Neural cell (in vitro differentiated cells): ENCODE measurements around the gene GAPDH. TPM values are rescaled to one million over a fixed set of nuclear protein-coding genes. Genes with fewer than 3 reads are reported as not detected.

Experiments
- H2AFZ ChIP-seq: fragments of 200-600, 300-800 bp; sonication (generic), shearing (Covaris generic); 2 replicates; pipeline ENCODE4 v1.6.0; 2014; ENCODE audit warnings: low read depth, mild to moderate bottlenecking, antibody characterized with exemption, low read length, moderate library complexity
- H3F3A ChIP-seq: fragments of 200-600 bp; shearing (Covaris generic); 2 replicates; pipeline ENCODE4 v1.6.1; 2016; ENCODE audit warnings: mild to moderate bottlenecking, moderate library complexity, mixed read lengths, antibody characterized with exemption, low read length; ENCODE audit not compliant: insufficient read depth, poor library complexity, severe bottlenecking
- H3K27ac ChIP-seq: fragments of 200-600, 300-800 bp; sonication (generic), shearing (Covaris generic); 2 replicates; pipeline ENCODE4 v1.5.1; 2014; ENCODE audit warnings: mild to moderate bottlenecking, low read length, moderate library complexity
- H3K27me3 ChIP-seq: fragments of 300-800, 200-600 bp; sonication (generic), shearing (Covaris generic); 2 replicates; pipeline ENCODE4 v1.6.0; 2014; ENCODE audit warnings: mild to moderate bottlenecking, low read depth, low read length, moderate library complexity; ENCODE audit not compliant: insufficient read depth
- H3K36me3 ChIP-seq: fragments of 300-800, 200-600 bp; sonication (generic), shearing (Covaris generic); 2 replicates; pipeline ENCODE4 v1.5.1; 2014; ENCODE audit warnings: mild to moderate bottlenecking, antibody characterized with exemption, low read length, moderate library complexity; ENCODE audit not compliant: insufficient read depth
- H3K4me2 ChIP-seq: fragments of 300-800, 200-600 bp; sonication (generic), shearing (Covaris generic); 2 replicates; pipeline ENCODE4 v1.6.0; 2014; ENCODE audit warnings: mild to moderate bottlenecking, low read length
- H3K4me3 ChIP-seq: fragments of 300-800, 200-600 bp; sonication (generic), shearing (Covaris generic); 2 replicates; pipeline ENCODE4 v1.5.1; 2014; ENCODE audit warnings: mild to moderate bottlenecking, low read length, moderate library complexity
- H3K79me2 ChIP-seq: fragments of 200-600 bp; shearing (Covaris generic); replicated peaks from 2 replicates; pipeline ENCODE4 v1.6.0; 2014; ENCODE audit warnings: mild to moderate bottlenecking, low read length, moderate library complexity; ENCODE audit not compliant: insufficient read depth
- H3K9ac ChIP-seq: fragments of 300-800, 200-600 bp; sonication (generic), shearing (Covaris generic); 2 replicates; pipeline ENCODE4 v1.6.1; 2016; ENCODE audit warnings: mild to moderate bottlenecking, low read length, mixed read lengths
- H3K9me2 ChIP-seq: fragments of 200-600 bp; shearing (Covaris generic); 2 replicates; pipeline ENCODE4 v1.6.1; 2016; ENCODE audit warnings: mild to moderate bottlenecking, low read length, mixed read lengths; ENCODE audit not compliant: insufficient read depth
- H3K9me3 ChIP-seq: fragments of 200-600, 300-800 bp; sonication (generic), shearing (Covaris generic); 2 replicates; pipeline ENCODE4 v1.6.1; 2016; ENCODE audit warnings: mild to moderate bottlenecking, mixed run types, low read length, moderate library complexity, mixed read lengths
- H4K20me1 ChIP-seq: fragments of 200-600 bp; shearing (Covaris generic); 2 replicates; pipeline ENCODE4 v1.6.1; 2016; ENCODE audit warnings: mild to moderate bottlenecking, mixed run types; ENCODE audit not compliant: insufficient read depth
- EP300 ChIP-seq: fragments of 450-650 bp; conservative IDR thresholded peaks from 2 replicates; pipeline ENCODE4 v1.6.1; 2014; ENCODE audit warnings: antibody characterized with exemption, mild to moderate bottlenecking, moderate library complexity; ENCODE audit not compliant: poor library complexity, severe bottlenecking
- EZH2 ChIP-seq: fragments of 200-600, 300-800 bp; shearing (Covaris generic), sonication (generic); IDR thresholded peaks from 2 replicates; pipeline ENCODE4 v1.6.1; 2014; ENCODE audit warnings: antibody characterized with exemption, low read length, borderline replicate concordance, mild to moderate bottlenecking; ENCODE audit not compliant: insufficient read depth, poor library complexity, severe bottlenecking
- MXI1 ChIP-seq: fragments of 450-650 bp; conservative IDR thresholded peaks from 2 replicates; pipeline ENCODE4 v1.6.1; 2014; ENCODE audit warnings: antibody characterized with exemption, mild to moderate bottlenecking; ENCODE audit not compliant: poor library complexity, severe bottlenecking
- POLR2AphosphoS5 ChIP-seq: IDR thresholded peaks from 2 replicates; pipeline ENCODE4 v1.6.1; 2012
- RAD21 ChIP-seq: fragments of 450-650 bp; conservative IDR thresholded peaks from 2 replicates; pipeline ENCODE4 v1.6.1; 2014; ENCODE audit warnings: antibody characterized with exemption, mild to moderate bottlenecking, moderate library complexity
- SMC3 ChIP-seq: fragments of 450-650 bp; conservative IDR thresholded peaks from 2 replicates; pipeline ENCODE4 v1.6.1; 2014; ENCODE audit warnings: antibody characterized with exemption, mild to moderate bottlenecking, moderate library complexity; ENCODE audit not compliant: poor library complexity
- TAF1 ChIP-seq: IDR thresholded peaks from 2 replicates; pipeline ENCODE4 v1.6.1; 2012; ENCODE audit warnings: low read depth
- polyA plus RNA-seq: library from polyadenylated mRNA; depleted of rRNA; stranded (reverse); fragments of >200 nt; gene quantifications from 2 replicates; pipeline ENCODE4 v1.2.3, GENCODE V29; 2014
- TF ChIP-seq, protein P1 (sequence below): IDR thresholded peaks from 2 replicates; pipeline ENCODE4 v1.6.1; 2012; ENCODE audit warnings: borderline replicate concordance
- TF ChIP-seq, protein P2 (sequence below): fragments of 450-650 bp; IDR thresholded peaks from 2 replicates; pipeline ENCODE4 v1.5.1; 2014; ENCODE audit warnings: antibody characterized with exemption, mild to moderate bottlenecking, moderate library complexity; ENCODE audit not compliant: poor library complexity, severe bottlenecking

The GAPDH gene
- polyA plus RNA-seq, 1 donor from 2014 or later, result 1,673 TPM

DNA sequence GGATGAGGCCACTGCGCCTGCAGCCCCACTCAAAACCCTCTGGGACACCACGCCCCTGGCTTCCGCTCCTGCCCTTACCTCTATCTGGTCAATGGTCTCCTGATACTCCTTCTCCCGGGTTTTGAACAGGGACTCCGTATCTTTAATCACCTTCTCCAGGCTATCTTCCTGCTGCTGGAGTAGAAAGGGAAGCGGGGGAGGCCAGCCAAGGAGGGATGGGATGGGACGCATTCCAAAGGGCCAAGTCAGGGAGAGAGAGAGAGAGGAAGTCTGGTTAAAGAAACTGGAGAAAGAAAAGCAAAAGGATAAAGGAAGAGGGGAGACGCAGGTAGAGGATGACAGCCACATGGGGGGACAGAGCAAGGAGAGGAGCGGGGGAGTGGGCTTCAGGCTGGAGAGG is 13.7 kb downstream of the GAPDH start:
- TF ChIP-seq RAD21, result no peak
- TF ChIP-seq POLR2AphosphoS5, result no peak
- no peak for TF ChIP-seq EZH2
- no peak for TF ChIP-seq EP300
- TF ChIP-seq, protein P1, sequence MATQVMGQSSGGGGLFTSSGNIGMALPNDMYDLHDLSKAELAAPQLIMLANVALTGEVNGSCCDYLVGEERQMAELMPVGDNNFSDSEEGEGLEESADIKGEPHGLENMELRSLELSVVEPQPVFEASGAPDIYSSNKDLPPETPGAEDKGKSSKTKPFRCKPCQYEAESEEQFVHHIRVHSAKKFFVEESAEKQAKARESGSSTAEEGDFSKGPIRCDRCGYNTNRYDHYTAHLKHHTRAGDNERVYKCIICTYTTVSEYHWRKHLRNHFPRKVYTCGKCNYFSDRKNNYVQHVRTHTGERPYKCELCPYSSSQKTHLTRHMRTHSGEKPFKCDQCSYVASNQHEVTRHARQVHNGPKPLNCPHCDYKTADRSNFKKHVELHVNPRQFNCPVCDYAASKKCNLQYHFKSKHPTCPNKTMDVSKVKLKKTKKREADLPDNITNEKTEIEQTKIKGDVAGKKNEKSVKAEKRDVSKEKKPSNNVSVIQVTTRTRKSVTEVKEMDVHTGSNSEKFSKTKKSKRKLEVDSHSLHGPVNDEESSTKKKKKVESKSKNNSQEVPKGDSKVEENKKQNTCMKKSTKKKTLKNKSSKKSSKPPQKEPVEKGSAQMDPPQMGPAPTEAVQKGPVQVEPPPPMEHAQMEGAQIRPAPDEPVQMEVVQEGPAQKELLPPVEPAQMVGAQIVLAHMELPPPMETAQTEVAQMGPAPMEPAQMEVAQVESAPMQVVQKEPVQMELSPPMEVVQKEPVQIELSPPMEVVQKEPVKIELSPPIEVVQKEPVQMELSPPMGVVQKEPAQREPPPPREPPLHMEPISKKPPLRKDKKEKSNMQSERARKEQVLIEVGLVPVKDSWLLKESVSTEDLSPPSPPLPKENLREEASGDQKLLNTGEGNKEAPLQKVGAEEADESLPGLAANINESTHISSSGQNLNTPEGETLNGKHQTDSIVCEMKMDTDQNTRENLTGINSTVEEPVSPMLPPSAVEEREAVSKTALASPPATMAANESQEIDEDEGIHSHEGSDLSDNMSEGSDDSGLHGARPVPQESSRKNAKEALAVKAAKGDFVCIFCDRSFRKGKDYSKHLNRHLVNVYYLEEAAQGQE, result no peak
- no peak for TF ChIP-seq TAF1
- no peak for TF ChIP-seq MXI1
- no peak for TF ChIP-seq SMC3
- TF ChIP-seq, protein P2, sequence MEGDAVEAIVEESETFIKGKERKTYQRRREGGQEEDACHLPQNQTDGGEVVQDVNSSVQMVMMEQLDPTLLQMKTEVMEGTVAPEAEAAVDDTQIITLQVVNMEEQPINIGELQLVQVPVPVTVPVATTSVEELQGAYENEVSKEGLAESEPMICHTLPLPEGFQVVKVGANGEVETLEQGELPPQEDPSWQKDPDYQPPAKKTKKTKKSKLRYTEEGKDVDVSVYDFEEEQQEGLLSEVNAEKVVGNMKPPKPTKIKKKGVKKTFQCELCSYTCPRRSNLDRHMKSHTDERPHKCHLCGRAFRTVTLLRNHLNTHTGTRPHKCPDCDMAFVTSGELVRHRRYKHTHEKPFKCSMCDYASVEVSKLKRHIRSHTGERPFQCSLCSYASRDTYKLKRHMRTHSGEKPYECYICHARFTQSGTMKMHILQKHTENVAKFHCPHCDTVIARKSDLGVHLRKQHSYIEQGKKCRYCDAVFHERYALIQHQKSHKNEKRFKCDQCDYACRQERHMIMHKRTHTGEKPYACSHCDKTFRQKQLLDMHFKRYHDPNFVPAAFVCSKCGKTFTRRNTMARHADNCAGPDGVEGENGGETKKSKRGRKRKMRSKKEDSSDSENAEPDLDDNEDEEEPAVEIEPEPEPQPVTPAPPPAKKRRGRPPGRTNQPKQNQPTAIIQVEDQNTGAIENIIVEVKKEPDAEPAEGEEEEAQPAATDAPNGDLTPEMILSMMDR, result no peak
- peaks cover 10% of the 10 kb centered on the region for H3K79me2 ChIP-seq
- H3K27ac ChIP-seq, result no peak overlapping the region
- H4K20me1 ChIP-seq, result peaks cover 2% of the 10 kb centered on the region
- H3K4me3 ChIP-seq, result no peak overlapping the region
- H3K4me2 ChIP-seq, result no peak overlapping the region
- no peaks in the 10 kb centered on the region for H3K36me3 ChIP-seq
- no peaks in the 10 kb centered on the region for H3K9me3 ChIP-seq
- no peaks in the 10 kb centered on the region for H3F3A ChIP-seq
- no peaks in the 10 kb centered on the region for H3K9me2 ChIP-seq
- H2AFZ ChIP-seq, result no peak overlapping the region
- H3K27me3 ChIP-seq, result no peaks in the 10 kb centered on the region
- H3K9ac ChIP-seq, result no peak overlapping the region

DNA sequence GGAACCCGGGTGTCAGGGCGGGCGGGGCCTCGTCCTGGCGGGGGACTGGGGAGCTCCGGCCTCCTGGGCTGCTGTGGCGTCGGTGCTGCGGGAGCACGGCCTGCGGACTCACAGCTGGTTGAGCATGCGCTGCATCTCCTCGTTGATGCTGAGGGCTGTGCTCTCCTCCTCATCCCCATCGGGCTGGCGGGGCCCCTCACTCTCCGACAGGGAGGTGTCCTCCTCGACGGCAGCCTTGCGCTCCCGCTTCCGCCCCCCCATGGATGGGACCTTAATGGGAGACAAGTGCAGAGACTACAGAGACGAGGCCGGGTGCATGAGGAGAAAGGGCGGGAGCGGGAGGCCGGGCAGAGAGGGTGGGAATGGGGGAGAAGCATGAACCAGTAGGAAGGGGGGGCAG is 14.2 kb downstream of the GAPDH start:
- no peak overlapping the region for H3K4me2 ChIP-seq
- H3K27ac ChIP-seq, result no peak overlapping the region
- H3F3A ChIP-seq, result no peaks in the 10 kb centered on the region
- H3K27me3 ChIP-seq, result no peaks in the 10 kb centered on the region
- no peaks in the 10 kb centered on the region for H3K9me2 ChIP-seq
- no peak overlapping the region for H3K4me3 ChIP-seq
- H3K79me2 ChIP-seq, result peaks cover 15% of the 10 kb centered on the region
- H3K9ac ChIP-seq, result no peak overlapping the region
- H2AFZ ChIP-seq, result no peak overlapping the region
- no peaks in the 10 kb centered on the region for H3K9me3 ChIP-seq
- H4K20me1 ChIP-seq, result peaks cover 5% of the 10 kb centered on the region
- H3K36me3 ChIP-seq, result no peaks in the 10 kb centered on the region
- TF ChIP-seq TAF1, result no peak
- TF ChIP-seq, protein P1, result no peak
- TF ChIP-seq SMC3, result no peak
